ENCODE results near the gene SLC25A45. TPM values are rescaled to one million over a fixed set of nuclear protein-coding genes. Genes with fewer than 3 reads are reported as not detected.

Gene SLC25A45
- total and polyA plus RNA-seq, 12 donors: 3.1 to 12.2 (median 8.3) TPM

GRCh38 chr11:65390099-65390941, 7.9 kb upstream of the SLC25A45 start:
- Histone ChIP-seq H3K27ac (peak overlapping the region; percentile 46 to 98 (median 86)), H3K9me3 (no peaks in the 10 kb centered on the region), H3K27me3 (no peaks in the 10 kb centered on the region), H3K4me3 (peak overlapping the region in 8 of 10 donors; percentile 2 to 35 (median 22)), H3K36me3 (peaks cover 0 to 66% (median 14%) of the 10 kb centered on the region in 9 donors), H3K4me1 (peaks cover 21 to 76% (median 63%) of the 10 kb centered on the region in 9 donors)
- no peak for DNase-seq
- intact Hi-C loops (cut with DNase I): no loop called here
- ATAC-seq: peak in 6 of 8 donors; percentile 3 to 30 (median 13)
- 50 to 54% methylated on average over 21 of the region's 21 CpGs for WGBS, 2 donors
- no peak for TF ChIP-seq CTCF (IDR thresholded peaks at IDR 0.05)

GRCh38 chr11:65389294-65389980, 7.0 kb upstream of the SLC25A45 start:
- ATAC-seq (no peak), DNase-seq (no peak)
- no peaks in the 10 kb centered on the region for H3K9me3 ChIP-seq
- no peaks in the 10 kb centered on the region for H3K27me3 ChIP-seq
- TF ChIP-seq CTCF (IDR thresholded peaks at IDR 0.05): no peak
- peak overlapping the region in 3 of 10 donors; percentile 1 to 22 (median 11) for H3K4me3 ChIP-seq
- H3K36me3 ChIP-seq: peaks cover 0 to 57% (median 7%) of the 10 kb centered on the region in 9 donors
- peaks cover 21 to 84% (median 71%) of the 10 kb centered on the region in 9 donors for H3K4me1 ChIP-seq
- H3K27ac ChIP-seq: peak overlapping the region in 9 of 10 donors; percentile 18 to 98 (median 87)
- intact Hi-C loops (cut with DNase I): no loop called here
- 90 to 91% methylated on average over 20 of the region's 20 CpGs for WGBS, 2 donors

- H3K9me3 ChIP-seq: no peaks in the 10 kb centered on the region
- no peak for ATAC-seq
- peaks cover 21 to 91% (median 71%) of the 10 kb centered on the region in 9 donors for H3K4me1 ChIP-seq
- intact Hi-C loops (cut with DNase I): no loop called here
- DNase-seq: no peak
- no peak for TF ChIP-seq CTCF (IDR thresholded peaks at IDR 0.05)
- WGBS, 2 donors: 94 to 98% methylated on average over 4 of the region's 4 CpGs
- H3K4me3 ChIP-seq: peak overlapping the region in 2 of 10 donors; percentile 11 to 97
- H3K27ac ChIP-seq: peak overlapping the region in 7 of 10 donors; percentile 28 to 98 (median 87)
- peaks cover 0 to 50% (median 4%) of the 10 kb centered on the region in 9 donors for H3K36me3 ChIP-seq
- H3K27me3 ChIP-seq: no peaks in the 10 kb centered on the region
Measured at GRCh38 chr11:65388731-65389130, 6.3 kb upstream of the SLC25A45 start.

Measured in heart right ventricle (tissue), 16 donors.